Astrocyte of the cerebellum (primary cell): ENCODE data around the gene PSMB4.
"Not testable (repeated sequence)": the region's sequence is repeated elsewhere in the genome, so short reads cannot be mapped to it uniquely, and the experiment has no call there.

ENCODE experiments used
- DNase-seq: peaks from one replicate; pipeline ENCODE4 v3.0.0-alpha.2; 2011; ENCODE audit warnings: low read depth
- H3K4me3 ChIP-seq: 2 replicates; pipeline ENCODE4 v1.5.1; 2011; ENCODE audit warnings: mild to moderate bottlenecking, low read depth, low read length, moderate library complexity
- CTCF ChIP-seq: IDR thresholded peaks from 2 replicates; pipeline ENCODE4 v1.5.1; 2012; ENCODE audit warnings: low read length, low read depth, moderate library complexity, mild to moderate bottlenecking; ENCODE audit errors: missing control alignments
- in situ Hi-C: cut with HindIII; loops from 2 replicates; pipeline ENCODE4 v1.10.0; 2017; ENCODE audit warnings: low sequenced_read_pairs

PSMB4 gene

GRCh38 chr1:151371370-151372057 is 27.9 kb upstream of the PSMB4 start:
- TF ChIP-seq CTCF = no peak
- no peak for DNase-seq
- H3K4me3 ChIP-seq = peak overlapping the region; percentile 39
- in situ Hi-C loops = no loop called here

GRCh38 chr1:151372058-151372934 is 27.1 kb upstream of the PSMB4 start, which contains the start of gene SELENBP1:
SELENBP1 (minus strand) TSS chr1:151372705; CDS start chr1:151372641, 64 bp downstream.
- in situ Hi-C loops = no loop called here
- no peak for TF ChIP-seq CTCF
- peak; percentile 15 for DNase-seq
- peak within 1 kb of the TSS; percentile 39 for H3K4me3 ChIP-seq

GRCh38 chr1:151373196-151373595 is 26.2 kb upstream of the PSMB4 start:
- no peak for TF ChIP-seq CTCF
- H3K4me3 ChIP-seq = no peak overlapping the region
- in situ Hi-C loops = no loop called here
- DNase-seq = no peak

GRCh38 chr1:151377150-151377884 is 22.1 kb upstream of the PSMB4 start:
- TF ChIP-seq CTCF = no peak
- no peak overlapping the region for H3K4me3 ChIP-seq
- in situ Hi-C loops = no loop called here
- DNase-seq = no peak

GRCh38 chr1:151384584-151384983 is 14.8 kb upstream of the PSMB4 start:
- no peak overlapping the region for H3K4me3 ChIP-seq
- no peak for DNase-seq
- no peak for TF ChIP-seq CTCF
- in situ Hi-C loops = no loop called here

GRCh38 chr1:151386002-151386401 is 13.4 kb upstream of the PSMB4 start:
- H3K4me3 ChIP-seq = no peak overlapping the region
- TF ChIP-seq CTCF = no peak
- in situ Hi-C loops = no loop called here
- no peak for DNase-seq

- DNase-seq, H3K4me3 ChIP-seq, in situ Hi-C loops: not testable (repeated sequence)
Measured at GRCh38 chr1:151390221-151391078, 8.9 kb upstream of the PSMB4 start.
